Mononuclear cell (primary cell): Measurements from ENCODE around the gene AATF. TPM values are rescaled to one million over a fixed set of nuclear protein-coding genes. Genes with fewer than 3 reads are reported as not detected.

Source experiments
- H3K27me3 ChIP-seq: 2 replicates; pipeline ENCODE4 v1.6.0; 2011; ENCODE audit warnings: low read length, control low read depth; ENCODE audit not compliant: insufficient read depth
- H3K4me1 ChIP-seq: 2 replicates; pipeline ENCODE4 v1.5.1; 2011; ENCODE audit warnings: mild to moderate bottlenecking, low read length, control low read depth; ENCODE audit not compliant: insufficient read depth
- H3K4me3 ChIP-seq: 2 replicates; pipeline ENCODE4 v1.5.1; 2011; ENCODE audit warnings: mild to moderate bottlenecking, low read length, moderate library complexity
- H3K9me3 ChIP-seq: 2 replicates; pipeline ENCODE4 v1.5.1; 2011; ENCODE audit warnings: low read depth, mild to moderate bottlenecking, control low read depth, low read length
- total RNA-seq: library from RNA; depleted of rRNA; stranded (reverse); fragments of >200 nt; gene quantifications from one replicate; pipeline ENCODE4 v1.2.3, GENCODE V29; 2012

Gene AATF
- total RNA-seq, 1 donor, result 36.1 TPM

- H3K9me3 ChIP-seq, result no peaks in the 10 kb centered on the region
- no peaks in the 10 kb centered on the region for H3K4me1 ChIP-seq
- no peaks in the 10 kb centered on the region for H3K27me3 ChIP-seq
These were observed 132.5 kb downstream of the AATF start for GRCh38 chr17:37081287-37081686.

GRCh38 chr17:37082311-37082860 lies 133.6 kb downstream of the AATF start:
- H3K4me1 ChIP-seq, result no peaks in the 10 kb centered on the region
- H3K4me3 ChIP-seq, result no peak overlapping the region
- H3K9me3 ChIP-seq, result no peaks in the 10 kb centered on the region
- H3K27me3 ChIP-seq, result no peaks in the 10 kb centered on the region

More at GRCh38 chr17:37081287-37081686, 132.5 kb downstream of the AATF start:
- H3K4me3 ChIP-seq, result no peak overlapping the region

- Histone ChIP-seq H3K4me3 (no peak overlapping the region), H3K4me1 (no peaks in the 10 kb centered on the region), H3K9me3 (no peaks in the 10 kb centered on the region), H3K27me3 (no peaks in the 10 kb centered on the region)
These were observed 134.2 kb downstream of the AATF start for GRCh38 chr17:37082985-37083384.

- Histone ChIP-seq H3K9me3 (no peaks in the 10 kb centered on the region), H3K4me1 (peaks cover 2% of the 10 kb centered on the region), H3K4me3 (no peak overlapping the region), H3K27me3 (no peaks in the 10 kb centered on the region)
These were observed 134.7 kb downstream of the AATF start for GRCh38 chr17:37083456-37083855.

- H3K9me3 ChIP-seq, result no peaks in the 10 kb centered on the region
- peaks cover 11% of the 10 kb centered on the region for H3K4me1 ChIP-seq
- H3K4me3 ChIP-seq, result no peak overlapping the region
- H3K27me3 ChIP-seq, result no peaks in the 10 kb centered on the region
These were observed 135.6 kb downstream of the AATF start for GRCh38 chr17:37084372-37084771.

GRCh38 chr17:37086334-37086733 lies 137.6 kb downstream of the AATF start:
- no peaks in the 10 kb centered on the region for H3K9me3 ChIP-seq
- no peak overlapping the region for H3K4me3 ChIP-seq
- no peaks in the 10 kb centered on the region for H3K27me3 ChIP-seq
- peaks cover 26% of the 10 kb centered on the region for H3K4me1 ChIP-seq

GRCh38 chr17:37086948-37087347 lies 138.2 kb downstream of the AATF start:
- Histone ChIP-seq H3K27me3 (no peaks in the 10 kb centered on the region), H3K4me3 (no peak overlapping the region), H3K4me1 (peaks cover 26% of the 10 kb centered on the region), H3K9me3 (no peaks in the 10 kb centered on the region)

GRCh38 chr17:37087683-37088082 lies 138.9 kb downstream of the AATF start:
- H3K4me3 ChIP-seq, result no peak overlapping the region
- peaks cover 26% of the 10 kb centered on the region for H3K4me1 ChIP-seq
- H3K27me3 ChIP-seq, result no peaks in the 10 kb centered on the region
- H3K9me3 ChIP-seq, result no peaks in the 10 kb centered on the region

GRCh38 chr17:37088459-37088858 lies 139.7 kb downstream of the AATF start:
- Histone ChIP-seq H3K4me1 (peaks cover 26% of the 10 kb centered on the region), H3K4me3 (no peak overlapping the region), H3K27me3 (no peaks in the 10 kb centered on the region), H3K9me3 (no peaks in the 10 kb centered on the region)

GRCh38 chr17:37088913-37089312 lies 140.2 kb downstream of the AATF start:
- H3K27me3 ChIP-seq, result no peaks in the 10 kb centered on the region
- no peak overlapping the region for H3K4me3 ChIP-seq
- H3K4me1 ChIP-seq, result peaks cover 26% of the 10 kb centered on the region
- no peaks in the 10 kb centered on the region for H3K9me3 ChIP-seq

GRCh38 chr17:37089956-37090355 lies 141.2 kb downstream of the AATF start:
- Histone ChIP-seq H3K4me3 (no peak overlapping the region), H3K27me3 (no peaks in the 10 kb centered on the region), H3K4me1 (peaks cover 26% of the 10 kb centered on the region)

GRCh38 chr17:37090941-37091340 lies 142.2 kb downstream of the AATF start:
- no peaks in the 10 kb centered on the region for H3K9me3 ChIP-seq
- H3K4me1 ChIP-seq, result peaks cover 26% of the 10 kb centered on the region
- H3K4me3 ChIP-seq, result no peak overlapping the region
- no peaks in the 10 kb centered on the region for H3K27me3 ChIP-seq

More at GRCh38 chr17:37089956-37090355, 141.2 kb downstream of the AATF start:
- no peaks in the 10 kb centered on the region for H3K9me3 ChIP-seq

- Histone ChIP-seq H3K9me3 (no peaks in the 10 kb centered on the region), H3K4me3 (no peak overlapping the region), H3K4me1 (peaks cover 26% of the 10 kb centered on the region), H3K27me3 (no peaks in the 10 kb centered on the region)
These were observed 143.3 kb downstream of the AATF start for GRCh38 chr17:37092071-37092470.

GRCh38 chr17:37092701-37093100 lies 143.9 kb downstream of the AATF start:
- Histone ChIP-seq H3K27me3 (no peaks in the 10 kb centered on the region), H3K9me3 (no peaks in the 10 kb centered on the region), H3K4me1 (peaks cover 26% of the 10 kb centered on the region), H3K4me3 (no peak overlapping the region)

- no peaks in the 10 kb centered on the region for H3K27me3 ChIP-seq
- H3K4me3 ChIP-seq, result no peak overlapping the region
- H3K4me1 ChIP-seq, result peaks cover 14% of the 10 kb centered on the region
- no peaks in the 10 kb centered on the region for H3K9me3 ChIP-seq
These were observed 145.6 kb downstream of the AATF start for GRCh38 chr17:37094391-37094790.

- no peaks in the 10 kb centered on the region for H3K27me3 ChIP-seq
- no peaks in the 10 kb centered on the region for H3K9me3 ChIP-seq
- no peak overlapping the region for H3K4me3 ChIP-seq
- H3K4me1 ChIP-seq, result peaks cover 6% of the 10 kb centered on the region
These were observed 147.3 kb downstream of the AATF start for GRCh38 chr17:37096071-37096470.
